GM20431 (cell line): ENCODE results near the gene ABCB10.
"Not testable (repeated sequence)": the region's sequence is repeated elsewhere in the genome, so short reads cannot be mapped to it uniquely, and the experiment has no call there.

Experiments
- in situ Hi-C: fragments of 300-500 bp; cut with MseI, MboI; formaldehyde crosslinking; loops from one replicate; pipeline ENCODE4 v1.15.0; 2020; ENCODE audit warnings: low sequenced_read_pairs; ENCODE audit not compliant: unreplicated experiment

ABCB10 gene

GRCh38 chr1:229544587-229544986 lies 13.9 kb downstream of the ABCB10 start:
- in situ Hi-C loops: no loop called here

- in situ Hi-C loops: no loop called here
Measured at GRCh38 chr1:229539863-229540506, 18.5 kb downstream of the ABCB10 start.

GRCh38 chr1:229538945-229539344 lies 19.6 kb downstream of the ABCB10 start:
- in situ Hi-C loops: no loop called here

- in situ Hi-C loops: no loop called here
Measured at GRCh38 chr1:229537894-229538293, 20.6 kb downstream of the ABCB10 start.

- in situ Hi-C loops: no loop called here
Measured at GRCh38 chr1:229536982-229537381, 21.5 kb downstream of the ABCB10 start.

- in situ Hi-C loops: no loop called here
Measured at GRCh38 chr1:229535230-229535629, 23.3 kb downstream of the ABCB10 start.

- in situ Hi-C loops: no loop called here
Measured at GRCh38 chr1:229531326-229531725, 27.2 kb downstream of the ABCB10 start.

- in situ Hi-C loops: no loop called here
Measured at GRCh38 chr1:229529639-229530038, 28.9 kb downstream of the ABCB10 start.

- in situ Hi-C loops: no loop called here
Measured at GRCh38 chr1:229526695-229527094, 31.8 kb downstream of the ABCB10 start.

- in situ Hi-C loops: no loop called here
Measured at GRCh38 chr1:229523052-229523451, 35.5 kb downstream of the ABCB10 start.

GRCh38 chr1:229514578-229515275 lies 43.8 kb downstream of the ABCB10 start:
- in situ Hi-C loops: no loop called here

GRCh38 chr1:229511625-229512024 lies 46.9 kb downstream of the ABCB10 start:
- in situ Hi-C loops: not testable (repeated sequence)

- in situ Hi-C loops: not testable (repeated sequence)
Measured at GRCh38 chr1:229511201-229511600, 47.3 kb downstream of the ABCB10 start.

GRCh38 chr1:229509576-229509975 lies 48.9 kb downstream of the ABCB10 start:
- in situ Hi-C loops: no loop called here

- in situ Hi-C loops: no loop called here
Measured at GRCh38 chr1:229508823-229509337, 49.6 kb downstream of the ABCB10 start.

GRCh38 chr1:229507951-229508822 lies 50.3 kb downstream of the ABCB10 start, which contains the start of gene NUP133:
TSS of gene NUP133 (minus strand) at chr1:229508341. CDS start at chr1:229508249, 92 bp downstream.
- in situ Hi-C loops: no loop called here

- in situ Hi-C loops: no loop called here
Measured at GRCh38 chr1:229507502-229507901, 51.0 kb downstream of the ABCB10 start.

GRCh38 chr1:229506633-229507032 lies 51.9 kb downstream of the ABCB10 start:
- in situ Hi-C loops: no loop called here

GRCh38 chr1:229495782-229496181 lies 62.7 kb downstream of the ABCB10 start:
- in situ Hi-C loops: loop anchor here (25.0 kb wide), 1 partner anchor 233 kb away; the partner anchor contains the start of gene RAB4A

GRCh38 chr1:229487181-229487580 lies 71.3 kb downstream of the ABCB10 start:
- in situ Hi-C loops: loop anchor here (25.0 kb wide), 1 partner anchor 225 kb away; the partner anchor contains the start of gene RAB4A
